HEK293 (cell line): ENCODE measurements around the gene MMP19.

Source experiments
- CTCF ChIA-PET: fragments of 350-600 bp; formaldehyde crosslinking; extraction: SDS; loops from one replicate; lab custom pipeline; 2021; ENCODE audit warnings: antibody characterized with exemption; lab: Yijun Ruan, JAX
- POLR2A ChIA-PET: fragments of 300-600 bp; formaldehyde crosslinking; extraction: SDS; loops from one replicate; lab custom pipeline; 2020; ENCODE audit warnings: antibody characterized with exemption, inconsistent platforms; lab: Yijun Ruan, JAX
- H3K27ac ChIP-seq: fragments of 200-500 bp; sonication (Bioruptor generic); 2 replicates; pipeline ENCODE4 v1.5.1; 2014; ENCODE audit warnings: low read depth, low read length, control low read depth, inconsistent platforms; ENCODE audit errors: extremely low read depth
- H3K36me3 ChIP-seq, 2 experiments: fragments of 200-500 bp in 1 of 2; sonication (Bioruptor generic) in 1 of 2; 1 replicate in 1 of 2; 2 replicates in 1 of 2; pipeline ENCODE4 v1.5.1; 2014 to 2017; ENCODE audit warnings: inconsistent platforms in 2 of 2, low read length in 2 of 2; ENCODE audit not compliant: control insufficient read depth in 2 of 2, insufficient read depth in 1 of 2
- H3K4me1 ChIP-seq: fragments of 200-500 bp; sonication (Bioruptor generic); 2 replicates; pipeline ENCODE4 v1.5.1; 2014; ENCODE audit warnings: mild to moderate bottlenecking, low read length, inconsistent platforms; ENCODE audit not compliant: control insufficient read depth, insufficient read depth
- H3K4me3 ChIP-seq: 2 replicates; pipeline ENCODE4 v1.5.1; 2011; ENCODE audit warnings: low read depth, mild to moderate bottlenecking, control low read depth, low read length, moderate library complexity
- H3K9me3 ChIP-seq: fragments of 200-500 bp; sonication (Bioruptor generic); 2 replicates; pipeline ENCODE4 v1.5.1; 2014; ENCODE audit warnings: low read depth, low read length, inconsistent platforms; ENCODE audit not compliant: control insufficient read depth, insufficient read depth
- GFI1B ChIP-seq: fragments of 450-650 bp; formaldehyde crosslinking; IDR thresholded peaks from 2 replicates; pipeline ENCODE4 v1.5.1; 2016; ENCODE audit warnings: missing biosample characterization, missing genetic modification characterization
- GLI4 ChIP-seq: fragments of 450-650 bp; formaldehyde crosslinking; IDR thresholded peaks from 2 replicates; pipeline ENCODE4 v1.5.1; 2016; ENCODE audit warnings: missing biosample characterization, missing genetic modification characterization
- HOXD13 ChIP-seq: sonication (generic); formaldehyde crosslinking; IDR thresholded peaks from 2 replicates; pipeline ENCODE4 v1.8.0; 2022; ENCODE audit warnings: missing genetic modification reagents, borderline replicate concordance
- KLF1 ChIP-seq: fragments of 450-650 bp; formaldehyde crosslinking; IDR thresholded peaks from 2 replicates; pipeline ENCODE4 v1.5.1; 2016; ENCODE audit warnings: missing biosample characterization, missing genetic modification characterization
- KLF10 ChIP-seq: fragments of 450-650 bp; IDR thresholded peaks from 2 replicates; pipeline ENCODE4 v1.5.1; 2018; ENCODE audit warnings: missing biosample characterization, mild to moderate bottlenecking, missing genetic modification characterization
- MYNN ChIP-seq: fragments of 450-650 bp; formaldehyde crosslinking; IDR thresholded peaks from 2 replicates; pipeline ENCODE4 v1.5.1; 2016; ENCODE audit warnings: missing biosample characterization, missing genetic modification characterization, borderline replicate concordance
- PRDM1 ChIP-seq: fragments of 450-650 bp; formaldehyde crosslinking; IDR thresholded peaks from 2 replicates; pipeline ENCODE4; 2016; ENCODE audit warnings: missing biosample characterization, missing genetic modification characterization
- ZNF10 ChIP-seq: fragments of 450-650 bp; formaldehyde crosslinking; IDR thresholded peaks from 2 replicates; pipeline ENCODE4 v1.5.1; 2017; ENCODE audit warnings: missing biosample characterization, missing genetic modification characterization
- ZNF175 ChIP-seq: fragments of 450-650 bp; formaldehyde crosslinking; IDR thresholded peaks from 2 replicates; pipeline ENCODE4 v1.5.1; 2016; ENCODE audit warnings: missing biosample characterization, missing genetic modification characterization
- ZNF214 ChIP-seq: fragments of 450-650 bp; formaldehyde crosslinking; IDR thresholded peaks from 2 replicates; pipeline ENCODE4 v1.5.1; 2017; ENCODE audit warnings: missing biosample characterization, mild to moderate bottlenecking, missing genetic modification characterization, borderline replicate concordance
- ZNF221 ChIP-seq: fragments of 450-650 bp; formaldehyde crosslinking; IDR thresholded peaks from 2 replicates; pipeline ENCODE4 v1.5.1; 2017; ENCODE audit warnings: missing biosample characterization, missing genetic modification characterization, borderline replicate concordance
- ZNF292 ChIP-seq: fragments of 450-650 bp; formaldehyde crosslinking; IDR thresholded peaks from 2 replicates; pipeline ENCODE4 v1.5.1; 2016; ENCODE audit warnings: low read depth, missing biosample characterization, missing genetic modification characterization, borderline replicate concordance
- ZNF48 ChIP-seq: fragments of 450-650 bp; formaldehyde crosslinking; IDR thresholded peaks from 2 replicates; pipeline ENCODE4 v1.5.1; 2016; ENCODE audit warnings: missing biosample characterization, missing genetic modification characterization
- ZNF544 ChIP-seq: fragments of 450-650 bp; formaldehyde crosslinking; IDR thresholded peaks from 2 replicates; pipeline ENCODE4 v1.5.0; 2017; ENCODE audit warnings: missing biosample characterization, missing genetic modification characterization
- ZNF560 ChIP-seq: fragments of 450-650 bp; formaldehyde crosslinking; IDR thresholded peaks from 2 replicates; pipeline ENCODE4 v1.5.1; 2017; ENCODE audit warnings: missing biosample characterization, missing genetic modification characterization, borderline replicate concordance
- ZNF629 ChIP-seq: fragments of 450-650 bp; formaldehyde crosslinking; IDR thresholded peaks from 2 replicates; pipeline ENCODE4 v1.5.1; 2017; ENCODE audit warnings: missing biosample characterization, missing genetic modification characterization
- ZNF785 ChIP-seq: fragments of 450-650 bp; formaldehyde crosslinking; IDR thresholded peaks from 2 replicates; pipeline ENCODE4 v1.5.1; 2016; ENCODE audit warnings: missing biosample characterization, missing genetic modification characterization
- TF ChIP-seq, protein P1 (sequence below): fragments of 450-650 bp; formaldehyde crosslinking; IDR thresholded peaks from 2 replicates; pipeline ENCODE4 v1.5.1; 2016; ENCODE audit warnings: missing biosample characterization, missing genetic modification characterization
- TF ChIP-seq, protein P2 (sequence below): fragments of 450-650 bp; formaldehyde crosslinking; IDR thresholded peaks from 2 replicates; pipeline ENCODE4 v1.5.1; 2017; ENCODE audit warnings: missing biosample characterization, missing genetic modification characterization

MMP19 gene

DNA sequence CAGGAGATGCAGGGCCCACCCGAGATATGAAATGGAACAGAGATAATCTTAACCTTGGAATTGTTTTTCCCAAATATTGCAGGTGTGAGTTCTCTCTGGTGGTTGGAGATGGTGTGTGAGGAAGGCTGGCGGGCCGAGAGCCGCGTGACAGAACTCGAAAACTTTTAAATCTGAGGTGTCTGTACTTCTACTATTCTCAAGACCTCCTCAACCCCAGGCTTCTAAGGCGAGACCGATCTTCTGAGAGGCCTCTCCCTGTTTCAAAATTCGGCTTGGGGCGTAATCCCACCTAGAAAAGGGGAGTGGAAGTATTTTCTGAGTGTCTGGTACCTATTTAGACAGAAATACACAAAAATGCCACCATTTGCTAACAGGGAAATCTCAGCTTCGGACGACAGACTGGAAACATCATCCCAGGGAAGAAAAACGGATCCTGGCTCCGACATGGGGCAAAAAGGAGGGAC lies 25.8 kb downstream of the MMP19 start:
- CTCF ChIA-PET: interaction anchor here (0.5 to 7.0 kb wide), 4 partner anchors 30 to 109 kb away, joined by 4 to 67 read pairs (median 8); no protein-coding TSS in a partner anchor
- H3K27ac ChIP-seq: peak overlapping the region; percentile 72
- H3K4me3 ChIP-seq: peak overlapping the region; percentile 71
- POLR2A ChIA-PET: interaction anchor here (0.7 to 6.8 kb wide), 17 partner anchors 9 to 311 kb away, joined by 3 to 170 read pairs (median 7); partner anchors contain the start of genes BLOC1S1, DNAJC14, ESYT1 and PA2G4
- no peaks in the 10 kb centered on the region for H3K9me3 ChIP-seq
- peaks cover 6% of the 10 kb centered on the region; the same call in 1 of the 2 replicates for H3K4me1 ChIP-seq
- H3K36me3 ChIP-seq: peaks cover 50 to 57% of the 10 kb centered on the region in 2 experiments
- TF ChIP-seq ZNF214 (no peak), ZNF221 (tag by site-specific recombination) (no peak), MYNN (tag by site-specific recombination) (no peak), ZNF629 (no peak), GLI4 (no peak), ZNF560 (tag by site-specific recombination) (no peak), HOXD13 (no peak), ZNF785 (tag by site-specific recombination) (no peak), ZNF175 (tag by site-specific recombination) (no peak)
- TF ChIP-seq, protein P1, sequence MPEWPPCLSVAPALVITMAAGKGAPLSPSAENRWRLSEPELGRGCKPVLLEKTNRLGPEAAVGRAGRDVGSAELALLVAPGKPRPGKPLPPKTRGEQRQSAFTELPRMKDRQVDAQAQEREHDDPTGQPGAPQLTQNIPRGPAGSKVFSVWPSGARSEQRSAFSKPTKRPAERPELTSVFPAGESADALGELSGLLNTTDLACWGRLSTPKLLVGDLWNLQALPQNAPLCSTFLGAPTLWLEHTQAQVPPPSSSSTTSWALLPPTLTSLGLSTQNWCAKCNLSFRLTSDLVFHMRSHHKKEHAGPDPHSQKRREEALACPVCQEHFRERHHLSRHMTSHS: no peak
- TF ChIP-seq, all 188 proteins: peak for 0

DNA sequence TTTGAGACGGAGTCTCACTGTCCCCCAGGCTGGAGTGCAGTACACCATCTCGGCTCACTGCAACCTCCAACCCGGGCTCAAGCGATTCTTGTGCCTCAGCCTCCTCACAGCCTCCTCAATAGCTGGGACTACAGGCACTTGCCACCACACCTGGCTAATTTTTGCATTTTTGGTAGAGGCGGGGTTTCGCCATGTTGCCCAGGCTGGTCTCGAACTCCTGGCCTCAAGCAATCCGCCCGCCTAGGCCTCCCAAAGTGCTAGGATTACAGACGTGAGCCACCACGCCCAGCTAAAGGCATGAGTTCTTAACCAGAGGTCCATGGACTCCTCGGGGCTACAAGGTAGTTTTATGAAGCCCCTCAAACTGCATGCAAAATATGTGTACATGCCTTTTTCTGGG lies 27.3 kb downstream of the MMP19 start:
- peak; percentile 51 for TF ChIP-seq KLF1
- TF ChIP-seq ZNF544 (tag by site-specific recombination): no peak
- H3K36me3 ChIP-seq: peaks cover 36 to 53% of the 10 kb centered on the region in 2 experiments; a peak in 2 of 3 replicates
- H3K27ac ChIP-seq: no peak overlapping the region
- ChIA-PET CTCF (interaction anchor here (0.6 to 7.0 kb wide), 4 partner anchors 17 to 111 kb away, joined by 4 to 67 read pairs (median 6); no protein-coding TSS in a partner anchor), POLR2A (interaction anchor here (6.8 kb wide), 1 partner anchor 15 kb away, joined by 170 read pairs; the partner anchor contains the start of gene DNAJC14)
- H3K4me3 ChIP-seq: no peak overlapping the region
- no peaks in the 10 kb centered on the region for H3K9me3 ChIP-seq
- H3K4me1 ChIP-seq: peaks cover 6% of the 10 kb centered on the region; the same call in 1 of the 2 replicates

DNA sequence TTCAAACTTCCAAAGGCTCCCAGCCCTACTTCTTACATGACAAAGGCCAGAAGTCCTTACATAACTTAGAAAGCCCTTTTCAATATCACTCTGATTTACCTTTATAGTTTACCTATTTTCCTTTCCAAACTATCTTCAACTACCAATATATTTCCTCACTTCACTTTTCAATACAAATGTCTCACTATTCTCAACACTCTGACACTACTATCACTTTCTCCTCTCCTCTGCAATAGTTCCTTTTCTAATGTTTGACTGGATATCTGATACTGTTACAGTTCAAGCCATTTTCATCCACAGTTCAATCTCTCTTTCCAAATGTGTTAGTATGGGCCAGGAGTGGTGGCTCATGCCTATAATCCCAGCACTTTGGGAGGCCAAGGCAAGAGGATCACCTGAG lies 28.5 kb downstream of the MMP19 start:
- CTCF ChIA-PET: interaction anchor here (0.7 to 1.5 kb wide), 3 partner anchors 16 to 76 kb away, joined by 4 read pairs; no protein-coding TSS in a partner anchor

DNA sequence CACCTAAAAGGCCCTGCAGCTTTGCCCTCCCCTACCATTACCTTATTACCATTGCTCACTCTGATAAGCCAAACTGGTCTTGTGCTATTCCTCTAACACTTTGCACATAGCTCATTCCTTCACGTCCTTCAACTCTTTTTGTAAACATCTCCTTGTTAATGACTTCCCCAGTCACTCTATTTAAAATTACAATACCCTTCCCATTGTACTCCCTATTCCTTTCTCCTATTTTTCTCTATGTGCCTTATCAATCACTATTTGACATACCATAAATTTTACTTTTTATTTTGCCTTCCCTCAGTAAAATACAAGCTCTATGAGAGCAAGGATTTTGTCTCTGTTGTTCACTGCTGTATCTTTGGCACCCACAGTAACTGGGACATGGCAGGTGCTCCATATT lies 30.6 kb downstream of the MMP19 start:
- TF ChIP-seq, protein P2, sequence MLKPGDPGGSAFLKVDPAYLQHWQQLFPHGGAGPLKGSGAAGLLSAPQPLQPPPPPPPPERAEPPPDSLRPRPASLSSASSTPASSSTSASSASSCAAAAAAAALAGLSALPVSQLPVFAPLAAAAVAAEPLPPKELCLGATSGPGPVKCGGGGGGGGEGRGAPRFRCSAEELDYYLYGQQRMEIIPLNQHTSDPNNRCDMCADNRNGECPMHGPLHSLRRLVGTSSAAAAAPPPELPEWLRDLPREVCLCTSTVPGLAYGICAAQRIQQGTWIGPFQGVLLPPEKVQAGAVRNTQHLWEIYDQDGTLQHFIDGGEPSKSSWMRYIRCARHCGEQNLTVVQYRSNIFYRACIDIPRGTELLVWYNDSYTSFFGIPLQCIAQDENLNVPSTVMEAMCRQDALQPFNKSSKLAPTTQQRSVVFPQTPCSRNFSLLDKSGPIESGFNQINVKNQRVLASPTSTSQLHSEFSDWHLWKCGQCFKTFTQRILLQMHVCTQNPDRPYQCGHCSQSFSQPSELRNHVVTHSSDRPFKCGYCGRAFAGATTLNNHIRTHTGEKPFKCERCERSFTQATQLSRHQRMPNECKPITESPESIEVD (tag by site-specific recombination): peak; percentile 55; the same call in 1 of the 2 replicates
- peak; percentile 58; the same call in 1 of the 2 replicates for TF ChIP-seq ZNF10 (tag by site-specific recombination)
- TF ChIP-seq, protein P1: no peak
- TF ChIP-seq PRDM1 (tag by site-specific recombination): peak; percentile 53; the same call in 1 of the 2 replicates
- POLR2A ChIA-PET: interaction anchor here (0.9 kb wide), 1 partner anchor 12 kb away, joined by 3 read pairs; no protein-coding TSS in a partner anchor
- peaks cover 54 to 58% of the 10 kb centered on the region in 2 experiments for H3K36me3 ChIP-seq
- H3K27ac ChIP-seq: no peak overlapping the region
- no peaks in the 10 kb centered on the region for H3K9me3 ChIP-seq
- CTCF ChIA-PET: interaction anchor here (0.7 to 1.7 kb wide), 3 partner anchors 16 to 153 kb away, joined by 3 to 7 read pairs (median 3); no protein-coding TSS in a partner anchor
- H3K4me3 ChIP-seq: no peak overlapping the region
- H3K4me1 ChIP-seq: no peaks in the 10 kb centered on the region

More for the DNA sequence above, 28.5 kb downstream of the MMP19 start:
- TF ChIP-seq ZNF292 (tag by site-specific recombination) (no peak), KLF10 (no peak), GFI1B (no peak), ZNF48 (tag by site-specific recombination) (no peak), PRDM1 (tag by site-specific recombination) (peak; percentile 89)
- POLR2A ChIA-PET: no interaction called here
- Histone ChIP-seq H3K36me3 (peaks cover 36 to 48% of the 10 kb centered on the region in 2 experiments; a peak in 2 of 3 replicates), H3K4me1 (peaks cover 6% of the 10 kb centered on the region; the same call in 1 of the 2 replicates), H3K9me3 (no peaks in the 10 kb centered on the region), H3K27ac (no peak overlapping the region), H3K4me3 (no peak overlapping the region)
